GM10266 (cell line): ENCODE data around the gene UPK3BL1.
"Not testable (repeated sequence)": the region's sequence is repeated elsewhere in the genome, so short reads cannot be mapped to it uniquely, and the experiment has no call there.

Experiments
- DNase-seq: peaks from one replicate; pipeline ENCODE4 v3.0.0; 2012; ENCODE audit errors: extremely low spot score

UPK3BL1 gene

DNA sequence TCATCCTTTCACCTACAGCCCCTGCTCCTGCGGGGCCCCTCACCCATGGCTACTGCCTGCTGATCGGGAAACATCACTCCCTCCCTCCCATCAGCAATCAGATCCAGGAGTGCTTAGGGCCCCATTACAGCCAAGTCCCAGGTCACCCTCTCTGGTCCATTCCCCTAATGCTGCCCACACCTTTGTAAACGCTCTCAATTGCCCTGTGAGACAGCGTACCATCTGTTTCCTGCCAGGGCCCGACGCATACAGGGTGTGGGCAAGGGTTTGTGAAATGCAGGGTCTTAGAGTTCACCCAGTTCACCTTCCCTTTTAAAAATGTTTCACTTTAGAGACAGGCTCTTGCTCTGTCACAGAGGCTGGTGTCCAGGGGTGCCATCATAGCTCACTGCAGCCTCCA is 8.3 kb downstream of the UPK3BL1 start:
- not testable (repeated sequence) for DNase-seq

DNA sequence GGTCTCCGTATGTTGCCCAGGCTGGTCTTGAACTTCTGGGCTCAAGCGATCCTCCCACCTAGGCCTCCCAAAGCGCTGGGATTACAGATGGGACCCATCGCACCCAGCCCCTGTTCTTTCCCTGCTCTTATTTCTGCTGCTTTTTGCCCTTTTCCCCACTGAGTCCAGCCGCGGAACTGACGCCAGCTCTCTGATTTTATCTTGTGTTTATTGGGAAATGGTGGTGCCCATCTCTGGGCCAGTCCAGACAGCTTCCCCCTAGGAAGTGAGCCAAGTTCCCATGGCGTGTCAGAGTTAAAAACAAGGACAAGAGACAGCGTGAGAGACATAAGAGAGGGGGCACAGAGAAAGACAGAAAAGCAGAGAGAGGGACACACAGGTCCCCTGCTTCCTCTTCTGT is 12.0 kb downstream of the UPK3BL1 start:
- DNase-seq = not testable (repeated sequence)

DNA sequence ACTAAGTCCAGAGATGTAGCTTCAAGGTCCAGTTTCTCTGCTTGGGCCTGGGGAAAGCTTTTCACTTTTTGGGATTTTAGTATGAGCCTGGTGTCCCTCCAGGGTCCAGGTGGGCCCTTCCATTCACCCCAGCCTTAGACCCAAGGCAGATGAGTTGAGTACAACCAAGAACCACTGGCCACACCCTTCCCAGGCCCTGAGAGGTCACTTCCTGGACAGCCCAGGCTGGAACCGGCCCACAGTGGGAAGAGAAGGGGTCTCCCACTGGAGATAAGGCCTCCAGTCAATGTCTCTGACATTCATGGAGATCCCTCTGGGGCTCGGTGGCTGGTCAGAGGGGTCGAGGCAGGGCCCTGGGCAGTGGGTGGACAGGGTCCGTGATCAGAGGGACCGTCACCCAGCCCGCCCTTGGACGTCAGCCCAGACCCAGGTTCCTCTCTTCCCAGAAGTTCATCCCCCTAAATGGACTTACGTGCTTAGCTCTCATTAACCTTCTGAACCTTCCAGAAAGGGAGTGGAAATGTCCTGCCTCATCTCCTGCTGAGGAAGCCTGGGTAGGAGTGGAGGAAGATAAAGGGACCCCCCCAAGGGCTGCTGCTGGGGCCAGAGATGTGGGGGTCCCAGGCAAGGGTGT is 15.2 kb downstream of the UPK3BL1 start:
- not testable (repeated sequence) for DNase-seq

DNA sequence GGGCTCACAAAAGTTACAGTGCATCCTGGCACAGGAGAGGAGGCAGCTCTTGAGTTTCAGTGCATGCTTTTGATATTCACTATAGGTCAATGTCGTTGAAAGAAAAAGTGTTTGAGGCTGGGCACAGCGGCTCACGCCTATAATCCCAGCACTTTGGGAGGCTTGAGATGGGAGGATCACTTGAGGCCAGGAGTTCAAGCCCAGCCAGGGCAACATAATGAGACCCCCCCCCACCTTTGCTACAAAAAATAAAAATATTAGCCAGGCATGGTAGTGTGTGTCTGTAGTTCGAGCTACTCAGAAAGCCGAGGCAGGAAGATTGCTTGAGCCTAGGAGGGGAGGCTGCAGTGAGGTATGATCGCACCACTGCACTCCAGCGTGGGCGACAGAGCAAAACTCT is 24.5 kb downstream of the UPK3BL1 start:
- DNase-seq = not testable (repeated sequence)

DNA sequence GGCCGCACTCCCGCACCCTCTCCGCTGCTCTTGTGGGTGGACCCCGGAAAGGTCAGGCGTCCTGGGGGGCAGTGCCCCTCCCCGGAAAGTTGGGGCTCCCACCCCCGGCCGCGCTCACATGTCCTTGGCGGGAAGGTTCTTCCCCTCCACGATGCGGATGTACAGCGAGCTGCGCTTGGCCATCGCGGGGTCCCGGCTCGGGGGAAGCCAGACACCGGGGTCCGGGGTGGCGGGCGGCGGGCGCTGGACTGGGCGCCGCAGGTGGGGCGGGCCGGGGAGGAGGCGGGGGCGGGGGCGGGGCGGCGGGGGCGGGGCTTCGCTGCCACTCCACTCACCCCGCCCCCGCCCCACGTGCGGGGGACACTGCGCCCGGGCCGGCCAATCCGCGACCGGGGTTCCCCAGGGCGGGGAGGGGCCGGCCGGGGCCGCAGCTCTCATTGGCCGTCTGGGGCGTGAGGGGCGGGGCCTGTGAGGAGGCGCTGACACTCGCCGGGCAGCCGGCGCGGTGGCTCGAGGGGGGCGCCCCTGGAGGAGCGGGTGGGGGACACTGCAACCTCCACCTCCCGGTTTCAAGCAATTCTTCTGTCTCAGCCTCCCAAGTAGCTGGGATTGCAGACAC is 26.0 kb downstream of the UPK3BL1 start, which contains the start of gene RASA4:
RASA4 (minus strand) TSS at position 250 of the 619 bp plus-strand sequence; CDS start at position 183, 67 bp downstream.
- DNase-seq = not testable (repeated sequence)

DNA sequence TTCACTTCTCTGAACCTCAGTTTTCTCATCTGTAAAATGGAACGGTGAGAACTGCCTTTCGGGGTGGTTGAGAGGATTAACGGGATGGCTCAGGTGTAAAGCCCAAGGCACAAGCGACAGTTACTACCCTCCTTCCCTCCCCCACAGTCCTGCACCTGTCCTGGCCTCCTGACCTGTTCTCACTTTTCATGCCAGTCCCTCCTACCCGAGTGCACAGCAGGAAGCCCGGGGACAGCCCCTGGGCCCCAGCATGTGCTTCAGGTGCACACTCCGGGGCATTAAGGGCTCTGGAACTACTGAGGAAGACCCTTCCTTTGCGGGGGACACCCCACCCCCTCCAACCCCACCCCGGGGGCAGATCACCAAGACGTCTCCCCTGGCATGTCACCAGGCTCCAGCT is 26.7 kb downstream of the UPK3BL1 start:
- not testable (repeated sequence) for DNase-seq

DNA sequence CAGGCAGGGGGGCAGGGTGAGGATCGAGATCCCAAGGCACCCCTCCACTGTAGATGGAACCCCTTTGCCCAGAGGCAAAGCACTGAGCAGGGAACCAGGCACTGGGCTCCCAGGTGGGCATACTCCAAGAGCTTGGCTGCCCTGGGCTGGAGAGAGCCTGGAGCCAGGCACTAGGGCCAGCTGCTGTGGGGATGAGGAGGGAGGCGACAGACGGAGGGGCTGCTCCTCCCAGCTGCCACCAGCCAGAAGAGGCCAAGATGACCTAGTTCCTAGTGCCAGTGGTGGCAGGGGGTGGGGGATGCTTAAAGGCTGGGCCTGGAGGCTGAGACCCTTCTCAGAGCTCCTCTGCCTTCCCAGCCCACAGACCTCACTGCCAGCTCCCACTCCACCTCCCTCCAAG is 27.7 kb downstream of the UPK3BL1 start:
- not testable (repeated sequence) for DNase-seq

DNA sequence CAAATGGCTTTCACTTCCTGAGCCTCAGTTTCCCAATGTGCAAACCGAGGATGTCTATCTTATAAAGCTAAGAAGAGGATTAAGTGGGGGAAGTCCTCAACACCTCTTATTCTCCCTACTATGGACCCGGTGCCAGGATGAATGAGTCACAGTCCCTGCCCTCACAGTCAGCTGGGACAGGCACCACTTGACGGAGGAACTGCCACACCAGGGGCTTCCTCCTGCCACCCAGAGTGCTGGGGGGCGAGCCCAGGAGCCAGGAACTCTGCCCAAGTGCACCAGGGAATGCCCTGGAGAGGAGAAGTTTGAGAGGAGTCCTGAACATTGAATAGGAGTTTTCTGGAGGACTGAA is 28.3 kb downstream of the UPK3BL1 start:
- not testable (repeated sequence) for DNase-seq

DNA sequence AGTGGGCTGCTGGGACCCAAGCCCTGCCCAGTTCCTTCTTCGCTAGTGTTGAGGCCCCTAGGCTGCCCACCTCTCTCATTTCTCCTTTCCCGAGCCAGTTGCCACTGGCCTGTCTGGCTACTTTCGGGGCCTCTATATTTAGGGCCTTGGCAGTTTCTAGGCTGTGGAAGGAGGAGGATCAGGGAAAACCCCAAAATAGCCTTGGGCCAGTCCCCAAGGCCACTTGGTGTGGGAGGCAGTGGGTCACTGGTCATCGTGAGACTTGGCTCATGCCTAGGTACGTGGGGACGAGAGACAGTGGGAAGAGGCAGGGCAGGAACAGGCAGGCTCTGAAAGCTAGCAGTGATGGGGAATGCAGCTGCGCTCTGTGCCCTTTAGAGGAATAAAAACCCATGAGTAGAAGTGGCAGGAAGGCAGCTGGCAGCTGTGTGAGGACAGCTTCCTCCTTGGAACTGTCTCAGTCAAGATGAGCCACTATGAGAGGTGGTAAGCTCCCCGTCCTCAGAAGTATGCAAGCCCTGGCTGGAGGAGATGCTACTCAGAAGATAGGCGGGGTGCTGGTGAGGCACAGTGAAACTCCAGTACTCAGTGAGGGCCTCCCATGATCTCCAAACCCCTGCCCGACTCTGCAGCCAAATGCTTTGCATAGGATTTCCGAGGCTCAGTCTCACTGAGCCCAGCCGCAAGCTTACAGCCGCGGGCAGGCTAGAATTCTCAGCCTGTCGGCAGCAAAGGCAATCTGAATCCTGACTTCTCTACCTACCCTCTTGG is 28.8 kb downstream of the UPK3BL1 start:
- DNase-seq = not testable (repeated sequence)

DNA sequence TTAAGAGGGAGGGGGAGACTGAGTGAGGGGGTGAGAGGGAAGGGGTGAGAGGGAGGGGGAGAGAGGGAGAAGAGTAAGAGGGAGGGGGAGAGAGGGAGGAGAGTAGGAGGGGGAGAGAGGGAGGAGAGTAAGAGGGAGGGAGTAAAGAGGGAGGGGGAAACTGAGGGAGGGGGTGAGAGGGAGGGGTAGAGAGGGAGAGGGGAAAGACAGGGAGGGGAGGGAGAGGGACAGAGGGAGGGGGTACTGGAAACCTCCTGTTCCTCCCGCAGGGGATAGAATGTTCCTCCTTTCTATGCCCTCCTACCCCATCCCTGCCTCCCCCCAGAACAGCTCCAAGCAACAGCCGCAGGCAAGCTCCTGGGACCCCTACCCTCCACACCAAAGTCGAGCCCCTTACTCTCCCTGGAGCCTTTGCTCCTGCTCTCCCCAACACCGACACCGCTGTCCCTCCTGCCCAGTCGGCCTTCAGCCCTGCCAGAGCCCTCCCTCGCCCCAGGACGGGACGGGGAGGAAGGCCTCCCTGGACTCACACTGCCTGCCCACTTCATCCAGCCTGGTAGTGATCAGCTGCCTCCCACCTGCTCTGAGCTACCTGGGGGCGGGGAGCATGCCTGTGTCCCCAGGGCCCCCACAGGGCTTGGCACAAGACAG is 30.8 kb downstream of the UPK3BL1 start:
- DNase-seq = not testable (repeated sequence)

DNA sequence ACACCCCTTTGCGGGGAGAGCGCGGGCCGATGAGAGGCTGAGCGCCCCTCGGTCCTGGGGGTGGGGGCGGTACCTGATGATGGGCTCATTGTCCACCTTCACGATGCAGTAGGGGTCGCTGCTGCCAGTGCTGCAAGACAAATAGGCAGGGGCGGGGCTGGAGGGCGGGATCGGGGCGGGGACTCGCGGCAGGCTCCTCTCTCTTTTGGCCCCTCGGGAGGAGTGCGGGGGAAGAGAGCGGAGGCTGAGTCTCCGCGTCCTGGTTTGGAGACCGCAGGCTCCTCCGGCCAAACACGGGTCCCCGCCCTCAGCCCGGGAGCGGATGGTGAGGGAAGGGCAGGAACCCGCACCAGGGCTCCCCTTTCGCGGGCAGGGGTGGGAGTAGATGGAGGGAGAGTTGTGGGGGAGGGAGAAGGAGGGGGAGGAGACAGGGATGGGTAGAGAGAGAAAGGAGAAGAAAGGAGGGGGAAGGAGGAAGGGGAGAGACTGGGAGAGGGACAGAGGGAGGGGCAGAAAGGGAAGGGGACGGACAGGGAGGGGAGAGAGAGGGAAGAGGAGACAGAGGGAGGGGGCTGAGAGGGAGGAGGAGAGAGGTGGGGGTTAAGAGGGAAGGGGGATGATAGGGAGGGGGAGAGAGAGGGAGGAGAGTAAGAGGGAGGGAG is 31.4 kb downstream of the UPK3BL1 start:
- not testable (repeated sequence) for DNase-seq

DNA sequence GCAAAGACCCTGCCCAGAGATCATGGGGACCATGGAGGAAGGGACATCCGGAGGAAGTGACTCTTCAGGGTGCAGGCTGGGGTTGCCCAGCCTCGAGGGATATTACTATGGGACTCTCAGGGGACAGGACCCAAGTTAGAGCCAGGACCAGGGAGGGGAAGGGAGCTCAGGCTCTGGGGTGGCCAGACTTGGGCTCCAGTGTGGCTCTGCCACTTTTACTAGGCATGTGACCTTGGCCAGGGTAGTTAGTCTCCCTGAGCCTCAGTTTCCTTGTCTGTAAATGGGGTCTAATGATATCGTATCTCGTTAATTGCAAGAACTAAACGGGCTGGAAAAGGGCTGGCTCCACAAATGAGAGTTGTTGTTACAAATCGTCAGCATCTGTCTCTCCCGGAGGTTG is 32.1 kb downstream of the UPK3BL1 start:
- DNase-seq = not testable (repeated sequence)

DNA sequence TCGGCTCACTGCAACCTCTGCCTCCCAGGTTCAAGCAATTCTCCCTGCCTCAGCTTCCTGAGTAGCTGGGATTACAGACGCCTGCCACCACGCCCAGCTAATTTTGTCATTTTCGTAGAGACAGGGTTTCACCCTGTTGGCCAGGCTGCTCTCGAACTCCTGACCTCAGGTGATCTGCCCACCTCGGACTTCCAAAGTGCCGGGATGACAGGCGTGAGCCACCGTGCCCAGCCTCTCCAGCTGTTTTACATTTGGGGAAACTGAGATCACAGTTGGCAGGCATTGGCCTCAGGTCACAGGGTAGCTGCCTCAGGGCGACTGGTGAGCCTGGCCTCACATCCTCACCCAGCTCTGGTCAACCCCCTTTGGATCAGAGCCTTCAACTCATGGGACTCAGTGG is 32.9 kb downstream of the UPK3BL1 start:
- not testable (repeated sequence) for DNase-seq

DNA sequence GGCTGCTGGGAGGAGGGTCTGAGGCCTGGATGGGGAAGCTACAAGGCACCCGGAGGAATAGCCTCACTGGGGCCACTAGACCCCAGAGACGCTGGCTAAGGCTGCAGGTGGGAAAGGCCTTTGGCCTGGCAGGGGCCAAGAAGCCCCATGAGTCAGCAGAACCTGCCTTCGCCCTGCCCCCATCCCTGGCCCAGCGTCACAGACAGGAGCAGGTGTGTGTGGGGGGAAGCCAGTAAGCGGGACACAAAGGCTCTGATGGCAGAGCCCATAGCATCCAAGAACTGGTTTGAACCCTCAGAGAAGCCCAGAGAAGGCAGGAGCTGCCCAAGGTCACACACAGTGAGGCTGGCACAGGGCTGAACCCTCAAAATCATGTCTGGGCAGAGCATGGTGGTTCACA is 35.7 kb downstream of the UPK3BL1 start:
- DNase-seq = not testable (repeated sequence)

DNA sequence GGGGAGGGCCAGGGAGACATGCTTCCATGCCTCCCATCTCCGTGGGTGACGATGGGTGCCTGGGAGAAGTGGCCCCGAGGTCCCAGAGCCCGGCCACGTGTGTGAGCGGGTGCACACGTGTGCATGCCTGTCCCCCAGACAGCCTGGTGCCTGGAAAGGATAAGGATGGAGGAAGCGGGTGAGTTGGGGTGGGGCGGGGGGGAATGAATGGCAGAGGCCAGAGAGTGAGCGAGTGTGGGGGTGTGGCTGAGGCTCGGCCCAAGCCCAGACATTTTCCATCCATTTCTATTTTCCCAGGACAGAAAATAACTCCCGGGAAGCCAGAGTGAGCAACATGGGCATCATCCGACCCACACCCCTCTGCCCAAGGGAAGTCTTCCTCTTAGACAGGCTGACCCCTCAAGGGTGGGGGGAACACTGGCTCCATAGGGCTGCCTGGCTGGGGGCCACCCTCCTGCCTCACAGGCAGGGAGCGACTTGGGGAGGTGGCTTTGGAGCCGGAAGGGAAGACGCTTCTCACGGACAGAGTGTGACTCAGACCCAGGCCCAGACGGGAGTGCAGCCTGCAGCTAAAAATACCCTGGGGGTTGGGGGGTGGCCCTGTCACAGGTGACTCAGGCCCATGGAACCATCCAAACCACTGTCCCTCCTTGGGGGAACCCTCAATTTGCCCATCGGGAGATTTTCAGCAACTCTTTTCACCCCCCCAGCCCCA is 38.0 kb downstream of the UPK3BL1 start:
- not testable (repeated sequence) for DNase-seq

DNA sequence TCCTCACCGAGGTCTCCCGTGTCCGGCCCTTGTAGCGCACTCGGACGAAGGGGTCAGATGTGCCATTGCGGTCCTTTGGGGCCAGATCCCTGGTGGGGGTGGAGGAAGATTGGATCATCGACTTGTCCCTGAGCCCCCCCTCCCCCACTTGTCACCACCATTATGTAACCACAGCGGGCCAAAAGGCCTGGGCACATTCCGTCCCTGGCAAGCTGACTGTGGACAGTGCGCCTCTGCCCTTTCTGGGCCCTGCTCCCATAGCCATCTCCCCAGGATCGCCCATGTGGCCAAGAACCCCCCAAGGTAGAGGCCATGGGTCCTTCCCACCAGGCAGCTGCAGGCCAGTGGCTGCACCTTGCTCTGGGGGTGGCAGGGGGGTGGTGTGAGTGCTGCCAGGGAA is 40.3 kb downstream of the UPK3BL1 start:
- not testable (repeated sequence) for DNase-seq

DNA sequence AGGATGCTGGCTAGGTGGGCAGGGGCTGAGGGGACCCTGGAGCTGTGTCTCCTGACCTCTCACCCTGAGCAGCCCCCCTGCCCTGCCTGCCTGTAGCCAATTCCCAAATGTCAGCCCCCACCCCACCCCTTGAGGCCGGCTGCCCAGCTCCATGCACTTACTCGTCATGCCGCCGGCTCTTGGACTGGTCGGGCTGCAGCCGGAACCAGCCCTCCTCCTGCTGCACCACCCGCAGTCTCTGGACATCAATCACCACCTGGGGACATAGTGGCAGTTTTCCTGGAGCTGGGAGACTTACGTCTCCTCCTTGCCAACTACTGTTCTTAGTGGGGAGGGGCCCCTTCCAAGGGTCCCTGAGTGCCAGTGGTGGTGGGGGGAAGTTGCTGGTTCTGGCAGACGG is 42.9 kb downstream of the UPK3BL1 start:
- DNase-seq = not testable (repeated sequence)

DNA sequence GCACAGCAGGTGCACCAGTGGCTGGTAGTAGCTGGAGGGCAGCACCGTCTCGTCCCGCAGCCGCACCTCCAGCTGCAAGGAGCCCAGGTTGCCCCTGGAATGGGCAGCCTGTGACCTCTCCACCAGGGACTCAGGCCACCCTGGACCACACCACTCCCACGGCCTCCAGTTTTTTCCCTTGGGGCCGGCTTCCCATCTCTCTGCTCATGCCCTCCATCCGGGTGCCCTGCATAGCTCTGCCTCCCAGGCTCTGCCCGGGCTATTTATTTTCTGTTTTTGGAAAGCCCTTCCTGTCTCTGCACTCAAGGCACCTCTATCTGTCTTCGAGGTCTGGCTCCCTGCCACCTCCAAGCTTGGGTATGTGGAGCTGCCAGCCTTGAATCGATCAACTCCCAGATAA is 46.6 kb downstream of the UPK3BL1 start:
- DNase-seq = not testable (repeated sequence)

DNA sequence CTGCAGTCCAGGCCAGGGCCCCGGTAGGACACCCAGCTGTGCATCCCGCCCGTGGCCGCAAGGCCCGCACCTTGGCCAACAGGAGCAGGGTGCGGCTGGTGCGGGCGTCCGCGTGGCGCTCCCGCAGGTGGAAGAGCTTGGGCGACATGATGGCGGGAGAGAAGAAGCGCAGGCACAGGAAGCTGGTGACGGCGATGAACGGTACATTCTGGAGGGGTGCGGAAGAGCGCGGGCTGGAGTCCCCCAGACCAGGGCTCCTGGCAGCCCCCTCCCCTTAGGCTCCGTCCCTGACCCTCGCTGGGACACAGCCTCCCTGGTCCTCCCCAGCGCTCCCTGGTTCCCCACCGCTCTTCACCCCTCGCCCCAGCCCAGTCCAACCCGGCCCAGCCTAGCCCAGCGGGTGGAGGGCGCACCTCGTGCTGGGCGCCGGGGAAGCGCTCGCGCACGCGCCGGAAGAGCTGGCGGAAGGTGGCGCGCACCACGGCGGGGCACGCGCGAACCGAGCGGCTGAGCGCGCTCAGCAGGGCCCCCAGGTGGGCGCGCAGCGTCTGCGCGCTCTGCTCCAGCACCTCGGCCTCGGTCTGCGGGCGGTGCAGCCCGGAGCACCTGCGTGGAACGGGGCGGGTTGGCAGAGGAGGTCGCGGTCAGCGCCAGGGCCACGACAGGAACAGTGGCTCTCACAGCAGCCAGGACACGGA is 48.8 kb downstream of the UPK3BL1 start:
- not testable (repeated sequence) for DNase-seq

DNA sequence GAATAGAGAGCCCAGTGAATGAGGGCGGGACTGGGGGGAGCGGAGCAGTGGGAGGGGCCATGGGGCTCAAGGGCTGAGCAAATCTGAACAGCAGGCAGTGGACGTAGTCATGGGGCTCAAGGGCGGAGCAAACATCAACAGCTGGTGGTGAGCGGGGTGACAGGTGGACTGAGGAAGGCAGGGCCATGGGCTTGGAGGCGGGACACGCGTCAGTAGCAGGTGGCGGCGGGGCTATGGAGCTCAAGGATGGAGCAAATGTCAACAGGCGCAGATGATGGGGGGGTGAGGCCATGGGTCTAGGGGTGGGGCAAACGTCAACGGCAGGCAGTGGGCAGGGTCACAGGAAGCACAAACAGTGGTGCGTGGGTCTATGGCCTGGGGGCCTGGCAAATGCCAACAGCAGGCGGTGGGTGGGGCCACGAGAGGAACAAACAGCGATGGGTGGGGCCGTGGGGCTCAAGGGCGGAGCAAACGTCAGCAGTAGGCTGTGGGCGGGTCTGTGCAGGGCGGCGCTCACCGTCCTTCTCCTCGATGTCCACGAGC is 50.0 kb downstream of the UPK3BL1 start:
- DNase-seq = not testable (repeated sequence)
